GM04503 (cell line): Measurements from ENCODE around the gene ALOX15.
"Not testable (repeated sequence)": the region's sequence is repeated elsewhere in the genome, so short reads cannot be mapped to it uniquely, and the experiment has no call there.

ENCODE experiments used
- DNase-seq: peaks from one replicate; pipeline ENCODE4 v3.0.0-alpha.2; 2012; ENCODE audit warnings: low read depth

The ALOX15 gene

GRCh38 chr17:4617590-4618351 is 23.7 kb downstream of the ALOX15 start:
- DNase-seq, result no peak

DNA sequence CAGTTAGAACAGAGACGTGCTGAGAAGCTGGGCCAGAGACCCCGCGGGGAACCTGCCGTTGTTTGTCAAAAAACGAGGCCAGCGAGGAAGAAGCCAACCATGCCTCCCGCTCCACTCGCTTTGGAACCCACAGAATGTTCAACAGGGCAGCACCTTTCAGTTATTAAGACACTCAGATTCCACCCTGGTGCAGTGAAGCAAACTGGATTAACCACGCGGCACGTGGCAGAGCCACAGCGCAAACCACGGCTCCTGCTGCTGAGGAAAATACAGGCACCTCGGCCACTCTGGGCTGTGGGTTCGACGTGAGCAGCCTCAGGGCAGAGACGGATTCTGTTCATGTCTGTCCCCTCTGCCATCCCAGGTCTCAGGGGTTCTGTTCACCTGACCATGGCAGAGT is 24.4 kb downstream of the ALOX15 start:
- DNase-seq, result no peak

GRCh38 chr17:4616476-4616875 is 25.0 kb downstream of the ALOX15 start:
- no peak for DNase-seq

DNA sequence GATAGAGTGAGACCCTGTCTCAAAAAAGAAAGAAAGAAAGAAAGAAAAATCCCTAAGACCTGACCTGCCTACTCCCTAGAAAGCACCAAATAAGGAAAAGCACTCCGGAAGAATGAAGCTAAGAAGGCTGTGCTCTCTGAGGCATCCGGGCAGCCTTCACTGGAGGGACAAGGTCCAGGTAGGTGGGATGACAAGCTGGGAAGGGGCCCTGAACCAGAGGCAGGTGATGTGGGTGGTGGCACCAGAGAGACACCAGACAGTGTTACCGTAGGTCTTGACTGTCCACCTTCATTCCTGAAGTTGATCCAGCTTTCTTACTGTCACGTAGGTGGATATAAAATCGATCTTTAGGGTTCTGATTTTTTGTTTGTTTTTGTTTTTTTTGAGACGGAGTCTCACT is 30.8 kb downstream of the ALOX15 start:
- DNase-seq, result no peak

GRCh38 chr17:4610162-4610561 is 31.3 kb downstream of the ALOX15 start:
- DNase-seq, result no peak

DNA sequence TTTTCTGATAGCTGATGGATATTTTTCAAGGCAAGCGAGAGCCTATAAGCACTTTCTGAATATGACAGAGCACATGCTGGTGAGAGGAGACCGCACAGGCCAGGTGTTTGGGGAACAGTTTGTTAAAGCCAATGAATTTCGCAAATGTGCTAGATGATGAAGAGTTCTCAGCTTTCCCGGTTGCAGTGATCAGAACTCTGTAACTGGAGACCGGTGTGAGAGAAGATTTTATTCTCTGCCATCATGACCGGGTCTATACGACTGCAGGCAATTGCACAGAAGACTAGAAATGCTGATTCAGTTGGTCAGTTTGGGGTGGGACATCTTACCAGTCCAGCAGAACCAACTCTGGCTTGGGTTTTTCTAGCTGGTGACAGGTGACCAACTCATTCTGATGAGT is 31.7 kb downstream of the ALOX15 start:
- no peak for DNase-seq

GRCh38 chr17:4607773-4608187 is 33.7 kb downstream of the ALOX15 start:
- no peak for DNase-seq

DNA sequence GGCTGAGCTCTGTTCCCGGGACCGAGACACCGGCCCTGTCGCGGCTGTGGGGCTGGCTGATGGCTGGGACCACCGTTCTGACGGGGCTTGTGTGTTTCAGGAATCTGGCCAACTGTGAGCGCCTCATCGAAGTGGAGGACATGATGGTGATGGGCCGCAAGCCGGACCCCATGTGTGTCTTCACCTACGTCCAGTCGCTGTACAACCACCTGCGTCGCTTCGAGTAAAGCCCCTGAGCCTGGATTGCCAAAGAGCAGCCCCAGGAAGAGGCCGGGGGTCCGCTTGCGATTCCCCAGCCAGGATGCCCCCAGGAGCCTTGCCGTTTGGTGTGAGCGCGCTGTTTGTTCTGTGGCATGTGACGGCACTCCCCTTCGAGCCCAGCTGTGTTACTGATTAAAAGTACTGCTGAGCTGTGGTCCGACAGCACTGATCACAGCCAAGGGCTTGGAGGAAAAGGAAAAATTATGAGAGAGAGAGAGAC is 34.2 kb downstream of the ALOX15 start:
- DNase-seq, result no peak

- no peak for DNase-seq
These were observed 35.7 kb downstream of the ALOX15 start for GRCh38 chr17:4605826-4606225.

DNA sequence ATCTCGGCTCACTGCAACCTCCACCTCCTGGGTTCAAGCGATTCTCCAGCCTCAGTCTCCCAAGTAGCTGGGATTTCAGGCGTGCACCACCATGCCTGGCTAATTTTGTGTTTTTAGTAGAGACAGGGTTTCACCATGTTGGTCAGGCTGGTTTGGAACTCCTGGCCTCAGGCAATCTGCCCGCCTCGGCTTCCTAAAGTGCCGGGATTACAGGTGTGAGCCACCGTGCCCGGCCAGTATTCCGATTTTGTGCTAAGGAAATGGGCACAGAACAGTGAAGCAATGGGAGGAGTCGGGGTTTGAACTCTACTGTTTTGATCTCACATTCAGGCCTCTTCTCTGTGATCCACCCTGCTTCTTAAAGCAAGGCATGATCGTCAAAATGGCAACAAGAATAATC is 36.7 kb downstream of the ALOX15 start:
- not testable (repeated sequence) for DNase-seq

GRCh38 chr17:4604111-4604644 is 37.3 kb downstream of the ALOX15 start:
- DNase-seq, result no peak

DNA sequence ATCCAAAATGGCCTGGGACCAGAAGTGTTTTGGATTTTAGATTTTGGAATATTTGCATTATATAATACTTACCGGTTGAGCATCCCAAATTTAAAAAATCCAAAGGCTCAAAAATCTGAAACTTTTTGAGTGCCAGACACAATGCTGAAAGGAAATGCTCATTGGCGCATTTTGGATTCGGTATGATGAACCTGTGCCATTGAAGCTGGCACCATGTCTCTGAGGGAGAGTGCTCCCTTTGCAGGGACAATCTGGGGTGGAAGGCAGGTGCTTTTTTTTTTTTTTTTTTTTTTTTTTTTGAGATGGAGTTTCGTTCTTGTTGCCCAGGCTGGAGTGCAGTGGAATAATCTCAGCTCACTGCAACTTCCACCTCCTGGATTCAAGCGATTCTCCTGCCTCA is 39.4 kb downstream of the ALOX15 start:
- no peak for DNase-seq

DNA sequence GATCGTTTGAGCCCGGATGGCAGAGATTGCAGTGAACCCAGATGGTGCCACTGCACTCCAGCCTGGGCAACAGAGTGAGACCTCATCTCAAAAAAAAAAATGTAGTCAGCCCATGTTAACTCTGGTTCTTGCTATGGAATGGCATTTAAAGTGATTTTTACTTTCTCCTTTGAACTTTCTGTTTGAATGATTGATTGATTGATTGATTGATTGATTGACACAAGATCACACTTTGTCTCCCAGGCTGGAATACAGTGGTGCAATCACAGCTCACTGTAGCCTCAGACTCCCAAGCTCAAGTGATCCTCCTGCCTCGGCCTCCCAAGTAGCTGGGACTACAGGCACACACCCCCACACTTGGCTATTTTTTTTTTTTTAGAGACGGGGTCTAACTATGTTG is 40.2 kb downstream of the ALOX15 start:
- no peak for DNase-seq

DNA sequence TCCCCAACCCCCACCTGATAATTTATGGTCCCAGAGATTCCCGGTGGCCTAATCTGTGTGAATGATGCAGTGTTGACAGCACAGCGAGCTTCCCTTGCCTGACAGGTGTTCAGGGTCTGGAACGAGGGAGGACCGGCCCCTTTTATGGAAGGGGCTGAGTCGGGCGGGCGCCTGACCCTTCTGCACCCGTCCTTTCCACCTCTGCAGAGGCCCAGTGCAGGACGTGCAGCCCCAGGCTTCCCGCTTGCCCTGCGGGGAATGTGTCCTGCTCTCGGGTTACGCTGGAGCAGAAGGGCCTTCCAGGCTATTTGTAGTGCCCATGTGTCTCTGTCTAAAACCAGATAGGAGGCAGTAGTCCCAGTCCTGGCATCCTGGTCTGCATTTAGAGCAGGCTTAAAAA is 40.9 kb downstream of the ALOX15 start:
- no peak for DNase-seq

DNA sequence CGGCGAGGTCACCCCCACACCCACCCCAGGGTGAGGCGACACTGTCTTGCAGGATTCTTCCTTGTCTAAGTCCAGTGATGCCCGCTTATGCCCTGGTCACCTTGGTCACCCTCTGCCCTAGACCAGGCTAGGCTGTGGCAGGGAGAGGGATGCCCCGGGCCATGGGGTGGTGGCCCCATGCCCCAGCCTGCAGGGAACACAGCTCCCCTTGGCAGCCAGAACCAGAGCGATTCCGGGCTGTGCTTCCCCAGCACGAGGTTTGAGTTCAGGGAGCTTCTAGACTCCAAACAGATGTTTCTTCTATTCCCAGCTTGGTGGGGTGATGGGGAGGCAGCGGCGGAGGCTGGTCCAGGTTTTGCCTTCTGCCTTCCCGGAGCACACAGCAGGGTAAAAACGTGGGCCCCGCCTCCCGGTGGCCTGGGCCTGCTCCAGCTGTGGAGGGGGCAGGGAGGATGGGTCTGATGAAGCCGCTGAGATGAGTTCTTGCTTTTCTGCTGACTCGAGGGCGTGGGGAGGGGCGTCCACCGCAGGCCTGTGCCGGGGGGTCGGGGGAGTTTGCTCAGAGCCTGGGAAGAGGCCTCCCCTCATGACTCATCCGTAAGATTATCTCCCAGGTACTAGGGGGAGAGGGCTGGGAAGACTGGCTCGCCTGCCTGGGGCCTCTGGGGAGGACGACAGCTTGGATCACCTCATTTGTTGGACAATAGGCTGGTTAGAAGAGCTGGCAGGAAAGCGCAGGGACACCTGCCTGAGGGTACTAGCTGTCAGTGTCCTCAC is 41.8 kb downstream of the ALOX15 start:
- DNase-seq, result no peak

- DNase-seq, result no peak
These were observed 42.5 kb downstream of the ALOX15 start for GRCh38 chr17:4598776-4599504.

GRCh38 chr17:4597975-4598374 is 43.5 kb downstream of the ALOX15 start:
- no peak for DNase-seq

DNA sequence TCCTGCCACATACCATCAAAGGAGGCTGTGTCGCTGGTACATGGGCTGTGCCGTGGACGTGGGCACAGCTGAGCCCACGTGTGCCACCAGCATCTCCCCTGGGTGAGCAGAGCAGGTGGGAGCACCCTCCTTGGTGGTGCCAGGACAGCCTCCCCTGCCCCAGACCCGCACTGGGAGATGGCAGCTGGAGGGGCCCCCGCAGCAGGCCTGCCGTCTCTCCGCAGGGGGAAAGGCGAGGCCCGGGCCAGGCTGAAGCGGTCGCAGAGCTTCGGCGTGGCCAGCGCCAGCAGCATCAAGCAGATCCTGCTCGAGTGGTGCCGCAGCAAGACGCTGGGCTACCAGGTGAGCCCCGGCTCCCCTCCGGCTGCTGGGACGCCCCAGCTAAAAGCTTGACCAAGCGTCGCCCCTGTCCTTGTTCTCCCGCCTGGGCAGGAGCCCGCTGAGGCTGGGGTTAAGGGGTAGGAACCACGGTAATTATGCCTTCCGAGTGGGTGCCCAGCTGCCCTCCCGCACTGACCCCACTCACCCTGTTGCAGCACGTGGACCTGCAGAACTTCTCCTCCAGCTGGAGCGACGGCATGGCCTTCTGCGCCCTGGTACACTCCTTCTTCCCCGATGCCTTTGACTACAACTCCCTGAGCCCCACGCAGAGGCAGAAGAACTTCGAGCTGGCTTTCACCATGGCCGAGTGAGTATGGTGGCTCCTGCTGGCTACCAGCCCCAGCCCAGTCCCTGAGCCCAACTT is 44.7 kb downstream of the ALOX15 start:
- DNase-seq, result no peak

DNA sequence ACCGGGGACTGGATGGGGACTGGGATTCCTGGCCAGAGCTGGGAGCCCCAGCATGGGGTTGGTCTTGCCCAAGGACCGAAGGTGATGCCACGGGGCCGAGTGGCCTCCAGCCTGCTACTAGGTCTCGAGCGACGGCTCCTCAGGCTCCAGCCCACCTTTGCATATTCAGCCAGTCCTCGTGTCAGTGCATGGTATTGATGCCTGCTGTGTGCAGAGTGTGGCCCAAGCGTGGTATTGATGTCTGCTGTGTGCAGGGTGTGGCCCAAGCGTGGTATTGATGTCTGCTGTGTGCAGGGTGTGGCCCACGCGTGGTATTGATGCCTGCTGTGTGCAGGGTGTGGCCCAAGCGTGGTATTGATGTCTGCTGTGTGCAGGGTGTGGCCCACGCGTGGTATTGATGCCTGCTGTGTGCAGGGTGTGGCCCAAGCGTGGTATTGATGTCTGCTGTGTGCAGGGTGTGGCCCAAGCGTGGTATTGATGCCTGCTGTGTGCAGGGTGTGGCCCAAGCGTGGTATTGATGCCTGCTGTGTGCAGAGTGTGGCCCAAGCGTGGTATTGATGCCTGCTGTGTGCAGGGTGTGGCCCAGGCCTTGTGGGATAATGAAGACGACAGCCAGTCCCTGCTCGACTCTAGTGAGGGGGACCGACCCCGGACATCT is 45.7 kb downstream of the ALOX15 start:
- DNase-seq, result not testable (repeated sequence)

DNA sequence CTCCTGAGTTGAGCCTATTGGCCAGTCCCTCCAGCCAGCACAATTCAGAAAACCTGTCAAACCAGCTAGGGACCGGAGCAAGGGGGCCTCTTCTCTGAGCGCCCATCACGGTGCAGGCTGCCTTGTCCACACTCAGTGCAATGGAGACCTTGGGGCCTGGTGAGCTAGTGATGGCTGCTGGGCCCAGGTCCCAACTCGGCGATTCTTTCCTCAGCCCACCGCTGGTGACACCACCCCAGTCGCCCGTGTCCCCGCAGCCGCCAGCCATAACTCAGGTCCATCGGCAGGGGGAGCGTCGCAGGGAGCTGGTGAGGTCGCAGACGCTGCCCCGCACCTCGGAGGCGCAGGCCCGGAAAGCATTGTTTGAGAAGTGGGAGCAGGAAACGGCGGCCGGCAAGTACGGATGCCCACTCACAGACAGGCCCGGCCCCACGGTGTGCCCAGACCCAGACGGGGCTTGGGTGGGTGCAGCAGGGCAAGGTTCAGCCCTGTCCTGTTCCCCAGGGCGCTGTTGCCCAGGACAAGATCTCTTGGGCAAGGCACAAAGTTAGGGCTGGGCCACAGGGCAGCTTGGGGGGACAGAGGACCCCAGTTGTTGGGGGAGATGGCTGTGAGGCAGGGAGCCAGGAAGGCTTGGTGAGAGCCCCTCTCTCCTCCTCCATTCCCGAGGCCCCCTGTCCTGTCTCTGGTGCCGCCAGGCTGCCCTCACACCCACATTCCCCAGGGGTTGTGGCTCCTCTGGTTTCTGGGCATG is 46.4 kb downstream of the ALOX15 start:
- no peak for DNase-seq
